MM.1S (cell line): ENCODE data around the gene PSMD1.

ENCODE experiments used
- DNase-seq: peaks from one replicate; pipeline ENCODE4 v3.0.0-alpha.2; 2015
- H2AFZ ChIP-seq: fragments of 300-600 bp; sonication (generic); 2 replicates; pipeline ENCODE4 v1.6.0; 2016; ENCODE audit warnings: antibody characterized with exemption, low read length
- H3F3A ChIP-seq: fragments of 300-600 bp; sonication (generic); 2 replicates; pipeline ENCODE4 v1.6.1; 2016; ENCODE audit warnings: mild to moderate bottlenecking, antibody characterized with exemption, low read length, moderate library complexity, mixed read lengths; ENCODE audit not compliant: insufficient read depth
- H3K27ac ChIP-seq: fragments of 300-600 bp; sonication (generic); 2 replicates; pipeline ENCODE4 v1.5.1; 2016; ENCODE audit warnings: mild to moderate bottlenecking, low read length
- H3K27me3 ChIP-seq: fragments of 300-600 bp; sonication (generic); replicated peaks from 2 replicates; pipeline ENCODE4 v1.6.0; 2016; ENCODE audit warnings: low read length; ENCODE audit not compliant: insufficient read depth
- H3K36me3 ChIP-seq: fragments of 300-600 bp; sonication (generic); replicated peaks from 2 replicates; pipeline ENCODE4 v1.6.1; 2016; ENCODE audit warnings: mild to moderate bottlenecking, low read length, mixed read lengths; ENCODE audit not compliant: insufficient read depth
- H3K4me1 ChIP-seq: fragments of 300-600 bp; sonication (generic); 2 replicates; pipeline ENCODE4 v1.6.1; 2016; ENCODE audit warnings: low read length, mixed read lengths
- H3K4me2 ChIP-seq: fragments of 300-600 bp; sonication (generic); 2 replicates; pipeline ENCODE4 v1.6.0; 2016; ENCODE audit warnings: low read depth, low read length
- H3K4me3 ChIP-seq: fragments of 300-600 bp; sonication (generic); 2 replicates; pipeline ENCODE4 v1.5.1; 2016; ENCODE audit warnings: low read length, mixed read lengths
- H3K79me2 ChIP-seq: fragments of 300-600 bp; sonication (generic); 2 replicates; pipeline ENCODE4 v1.6.1; 2016; ENCODE audit warnings: mixed run types, low read length, mixed read lengths
- H3K9ac ChIP-seq: fragments of 300-600 bp; sonication (generic); 2 replicates; pipeline ENCODE4 v1.6.1; 2016; ENCODE audit warnings: low read length, mixed read lengths
- H3K9me2 ChIP-seq: fragments of 300-600 bp; sonication (generic); replicated peaks from 2 replicates; pipeline ENCODE4 v1.6.1; 2016; ENCODE audit warnings: mild to moderate bottlenecking, low read length, mixed read lengths; ENCODE audit not compliant: insufficient read depth
- H3K9me3 ChIP-seq: fragments of 300-600 bp; sonication (generic); replicated peaks from 2 replicates; pipeline ENCODE4 v1.6.1; 2016; ENCODE audit warnings: mild to moderate bottlenecking, low read length, mixed read lengths; ENCODE audit not compliant: insufficient read depth
- H4K20me1 ChIP-seq: fragments of 300-600 bp; sonication (generic); 2 replicates; pipeline ENCODE4 v1.6.1; 2016; ENCODE audit warnings: mild to moderate bottlenecking, low read length, moderate library complexity, mixed read lengths; ENCODE audit not compliant: insufficient read depth
- CTCF ChIP-seq: fragments of 300-600 bp; sonication (generic); IDR thresholded peaks from 2 replicates; pipeline ENCODE4 v1.5.1; 2016; ENCODE audit warnings: antibody characterized with exemption, low read length, mixed read lengths
- EZH2 ChIP-seq: fragments of 300-600 bp; sonication (generic); optimal IDR thresholded peaks from 2 replicates; pipeline ENCODE3; 2017; ENCODE audit warnings: low read depth, mild to moderate bottlenecking, antibody characterized with exemption, low read length, mixed read lengths
- EZH2phosphoT487 ChIP-seq: fragments of 300-600 bp; sonication (generic); IDR thresholded peaks from 2 replicates; pipeline ENCODE4 v1.6.1; 2018; ENCODE audit warnings: antibody characterized with exemption, low read length

PSMD1 gene

GRCh38 chr2:231189171-231189530 is 132.5 kb downstream of the PSMD1 start:
- Histone ChIP-seq H3F3A (no peaks in the 10 kb centered on the region), H3K79me2 (no peaks in the 10 kb centered on the region), H3K9me2 (no peaks in the 10 kb centered on the region), H3K4me2 (no peak overlapping the region), H3K9ac (no peak overlapping the region), H3K4me3 (no peak overlapping the region), H3K27me3 (no peaks in the 10 kb centered on the region), H3K27ac (no peak overlapping the region), H3K4me1 (no peaks in the 10 kb centered on the region), H2AFZ (no peak overlapping the region), H3K9me3 (no peaks in the 10 kb centered on the region), H4K20me1 (no peaks in the 10 kb centered on the region), H3K36me3 (no peaks in the 10 kb centered on the region)
- TF ChIP-seq EZH2 (no peak), EZH2phosphoT487 (no peak), CTCF (no peak)
- DNase-seq: no peak

- Histone ChIP-seq H3K27me3 (no peaks in the 10 kb centered on the region), H3K4me1 (no peaks in the 10 kb centered on the region), H2AFZ (no peak overlapping the region), H3F3A (no peaks in the 10 kb centered on the region), H3K79me2 (no peaks in the 10 kb centered on the region), H3K4me3 (no peak overlapping the region), H3K9ac (no peak overlapping the region), H3K9me3 (no peaks in the 10 kb centered on the region), H3K36me3 (no peaks in the 10 kb centered on the region), H4K20me1 (no peaks in the 10 kb centered on the region), H3K9me2 (no peaks in the 10 kb centered on the region), H3K4me2 (no peak overlapping the region), H3K27ac (no peak overlapping the region)
- DNase-seq: no peak
- TF ChIP-seq EZH2: no peak
- TF ChIP-seq EZH2phosphoT487: no peak
- TF ChIP-seq CTCF: no peak
These were observed 133.2 kb downstream of the PSMD1 start for GRCh38 chr2:231189571-231190495.

DNA sequence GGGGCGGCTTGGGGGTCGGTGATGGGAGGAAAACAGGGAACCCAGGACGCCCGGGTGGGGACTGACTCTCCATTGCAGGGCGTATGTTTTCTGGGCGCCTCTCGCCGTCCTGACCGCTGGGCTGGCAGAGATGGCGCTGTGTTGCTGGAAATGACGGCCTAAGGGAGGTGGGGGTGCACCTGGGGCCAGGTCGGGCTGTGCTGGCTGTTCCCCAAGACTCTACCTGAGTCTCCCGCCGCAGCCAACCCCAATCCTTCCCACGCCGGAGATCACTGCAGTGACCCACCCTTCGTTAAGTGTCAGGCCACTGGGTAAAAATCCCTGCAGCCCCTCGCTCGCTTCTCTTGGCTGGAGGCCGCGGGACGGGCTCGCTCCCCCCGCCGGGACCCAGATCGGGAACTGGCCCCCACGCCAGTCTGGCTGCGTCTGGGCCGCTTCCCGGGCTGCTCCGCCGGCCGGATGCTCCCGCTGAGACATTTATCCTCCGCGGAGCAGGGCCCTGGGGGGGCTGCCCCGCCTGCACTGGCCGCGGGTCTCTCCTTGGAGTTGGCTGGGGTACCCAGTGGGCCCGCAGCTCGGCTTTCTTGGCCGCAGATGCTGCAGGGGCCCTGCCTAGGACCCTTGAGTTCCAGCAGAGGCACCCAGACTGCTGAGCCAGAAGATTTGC is 134.0 kb downstream of the PSMD1 start:
- no peak overlapping the region for H3K4me3 ChIP-seq
- H3K27ac ChIP-seq: no peak overlapping the region
- H3K79me2 ChIP-seq: no peaks in the 10 kb centered on the region
- no peaks in the 10 kb centered on the region for H3K9me3 ChIP-seq
- no peaks in the 10 kb centered on the region for H3K4me1 ChIP-seq
- TF ChIP-seq EZH2phosphoT487: no peak
- TF ChIP-seq CTCF: no peak
- TF ChIP-seq EZH2: no peak
- DNase-seq: no peak
- no peak overlapping the region for H2AFZ ChIP-seq
- no peaks in the 10 kb centered on the region for H3K27me3 ChIP-seq
- no peak overlapping the region for H3K9ac ChIP-seq
- H3F3A ChIP-seq: no peaks in the 10 kb centered on the region
- H3K9me2 ChIP-seq: no peaks in the 10 kb centered on the region
- no peak overlapping the region for H3K4me2 ChIP-seq
- H4K20me1 ChIP-seq: no peaks in the 10 kb centered on the region
- no peaks in the 10 kb centered on the region for H3K36me3 ChIP-seq
